Keratinocyte (primary cell): Measurements from ENCODE around the gene SORL1.

ENCODE experiments used
- CTCF ChIP-seq, 3 experiments: IDR thresholded peaks in 1 of 3; conservative IDR thresholded peaks in 1 of 3; optimal IDR thresholded peaks in 1 of 3; 2 replicates in 2 of 3; 3 replicates in 1 of 3; pipeline versions ENCODE3 to v1.5.1; 2011; ENCODE audit warnings: low read length in 3 of 3, mild to moderate bottlenecking in 3 of 3, moderate library complexity in 2 of 3, control low read depth in 1 of 3, inconsistent platforms in 1 of 3; ENCODE audit not compliant: insufficient read depth in 2 of 3; ENCODE audit errors: extremely low read depth in 1 of 3
- EZH2 ChIP-seq: IDR thresholded peaks from one replicate; pipeline ENCODE4 v1.6.1; 2012; ENCODE audit warnings: inconsistent platforms, mild to moderate bottlenecking, low read length, moderate library complexity

- TF ChIP-seq CTCF (optimal IDR thresholded peaks at IDR 0.05 in 1 of 3, IDR thresholded peaks at IDR 0.05 in 1 of 3, conservative IDR thresholded peaks at IDR 0.05 in 1 of 3; ENCODE audit: extremely low read depth in 1 of 3, insufficient read depth in 2 of 3, low read length in 3 of 3): no peak
- TF ChIP-seq EZH2: no peak
Observed at GRCh38 chr11:121618516-121618915, 166.4 kb downstream of the SORL1 start.
